Measurements from ENCODE around the gene PDE6A. TPM values are rescaled to one million over a fixed set of nuclear protein-coding genes. Genes with fewer than 3 reads are reported as not detected.

PDE6A gene
- total RNA-seq, 4 donors from 2014 or later, result not detected

DNA sequence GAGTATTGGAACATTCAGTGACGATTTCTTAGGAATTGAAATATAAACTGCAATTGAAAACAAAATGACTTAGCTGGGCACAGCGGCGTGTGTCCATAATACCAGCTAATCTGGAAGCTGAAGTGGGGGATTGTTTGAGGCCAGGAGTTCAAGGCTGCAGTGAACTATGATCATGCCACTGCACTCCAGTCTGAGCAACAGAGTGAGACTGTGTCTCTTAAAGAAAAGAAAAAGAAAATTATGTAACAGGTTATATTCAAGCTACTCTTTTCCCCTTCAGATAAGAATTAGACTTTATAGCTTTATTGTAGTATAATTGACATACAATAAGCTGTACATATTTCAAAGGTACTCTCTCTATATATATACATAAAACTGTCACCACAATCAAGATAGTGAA is 22.4 kb upstream of the PDE6A start:
- 94% methylated on average over 3 of the region's 3 CpGs for WGBS
- DNase-seq (ENCODE audit: extremely low spot score), result no peak
- H3K9me3 ChIP-seq, result no peaks in the 10 kb centered on the region
- TF ChIP-seq POLR2A (IDR thresholded peaks at IDR 0.05; ENCODE audit: low read depth) (no peak), CTCF (IDR thresholded peaks at IDR 0.05) (no peak), EP300 (IDR thresholded peaks at IDR 0.05) (no peak), POLR2AphosphoS5 (IDR thresholded peaks at IDR 0.05) (no peak)
- H3K36me3 ChIP-seq, result no peaks in the 10 kb centered on the region
- intact Hi-C loops (cut with DNase I), result no loop called here
- H3K4me3 ChIP-seq, result no peak overlapping the region
- no peak overlapping the region for H3K27ac ChIP-seq (replicated peaks in 1 of 4)
- H3K27me3 ChIP-seq, result no peaks in the 10 kb centered on the region
- H3K4me1 ChIP-seq, result peaks cover 0 to 8% (median under 1%) of the 10 kb centered on the region in 4 donors

DNA sequence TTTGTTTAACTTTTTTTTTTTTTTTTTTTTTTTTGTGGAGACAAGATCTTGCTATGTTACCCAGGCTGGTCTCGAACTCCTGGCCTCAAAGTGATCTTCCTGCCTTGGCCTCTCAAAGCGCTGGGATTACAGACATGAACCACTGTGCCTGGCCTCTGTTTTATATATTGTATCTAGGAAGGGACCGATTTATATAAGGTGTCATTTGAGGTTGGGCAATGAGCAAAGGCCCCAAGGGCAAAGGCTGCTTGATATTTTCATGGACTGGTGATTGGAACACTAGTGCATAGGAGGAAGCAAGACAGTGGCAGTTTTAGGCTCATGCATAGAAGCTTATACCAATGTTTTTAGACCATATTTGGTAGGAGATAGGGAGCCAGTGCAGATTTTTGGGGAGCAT is 19.1 kb upstream of the PDE6A start:
- Histone ChIP-seq H3K27ac (replicated peaks in 1 of 4) (no peak overlapping the region), H3K27me3 (no peaks in the 10 kb centered on the region), H3K4me1 (peaks cover 15 to 31% (median 22%) of the 10 kb centered on the region in 4 donors), H3K36me3 (no peaks in the 10 kb centered on the region), H3K9me3 (no peaks in the 10 kb centered on the region), H3K4me3 (no peak overlapping the region)
- 97% methylated on average over 3 of the region's 3 CpGs for WGBS
- TF ChIP-seq EP300 (IDR thresholded peaks at IDR 0.05) (no peak), POLR2A (IDR thresholded peaks at IDR 0.05; ENCODE audit: low read depth) (no peak), CTCF (IDR thresholded peaks at IDR 0.05) (no peak), POLR2AphosphoS5 (IDR thresholded peaks at IDR 0.05) (no peak)
- intact Hi-C loops (cut with DNase I), result no loop called here
- DNase-seq (ENCODE audit: extremely low spot score), result no peak

- intact Hi-C loops (cut with DNase I), result no loop called here
- H3K4me1 ChIP-seq, result peaks cover 15 to 31% (median 22%) of the 10 kb centered on the region in 4 donors
- no peaks in the 10 kb centered on the region for H3K27me3 ChIP-seq
- no peaks in the 10 kb centered on the region for H3K36me3 ChIP-seq
- H3K27ac ChIP-seq (replicated peaks in 1 of 4), result no peak overlapping the region
- DNase-seq (ENCODE audit: extremely low spot score), result no peak
- H3K9me3 ChIP-seq, result no peaks in the 10 kb centered on the region
- 92% methylated on average over 5 of the region's 5 CpGs for WGBS
- H3K4me3 ChIP-seq, result no peak overlapping the region
- TF ChIP-seq CTCF (IDR thresholded peaks at IDR 0.05) (no peak), EP300 (IDR thresholded peaks at IDR 0.05) (no peak), POLR2A (IDR thresholded peaks at IDR 0.05; ENCODE audit: low read depth) (no peak), POLR2AphosphoS5 (IDR thresholded peaks at IDR 0.05) (no peak)
Observed at GRCh38 chr5:149962601-149963300, 18.2 kb upstream of the PDE6A start.

GRCh38 chr5:149961957-149962409 is 17.4 kb upstream of the PDE6A start:
- no peak for DNase-seq (ENCODE audit: extremely low spot score)
- peak overlapping the region in 1 of 4 donors; percentile 66 for H3K4me3 ChIP-seq
- 69% methylated on average over 6 of the region's 6 CpGs for WGBS
- peaks cover 15 to 31% (median 22%) of the 10 kb centered on the region in 4 donors for H3K4me1 ChIP-seq
- no peaks in the 10 kb centered on the region for H3K27me3 ChIP-seq
- H3K27ac ChIP-seq (replicated peaks in 1 of 4), result no peak overlapping the region
- H3K36me3 ChIP-seq, result no peaks in the 10 kb centered on the region
- TF ChIP-seq POLR2A (IDR thresholded peaks at IDR 0.05; ENCODE audit: low read depth) (no peak), EP300 (IDR thresholded peaks at IDR 0.05) (no peak), POLR2AphosphoS5 (IDR thresholded peaks at IDR 0.05) (no peak), CTCF (IDR thresholded peaks at IDR 0.05) (peak in 2 of 3 experiments; percentile 19 to 39)
- intact Hi-C loops (cut with DNase I), result no loop called here
- no peaks in the 10 kb centered on the region for H3K9me3 ChIP-seq
